Liver (tissue), 10 donors: ENCODE results near the gene TXK. TPM values are rescaled to one million over a fixed set of nuclear protein-coding genes. Genes with fewer than 3 reads are reported as not detected.

Experiments
- DNase-seq: peaks from one replicate; pipeline ENCODE4 v3.0.0-alpha.2; 2017; ENCODE audit warnings: low spot score
- H3K27ac ChIP-seq, 2 donors: one replicate each; pipeline ENCODE4 v1.7.0; 2013; ENCODE audit warnings: inconsistent platforms in 2 of 2, low read length in 2 of 2, control low read depth in 1 of 2, low read depth in 1 of 2, mild to moderate bottlenecking in 1 of 2
- H3K27me3 ChIP-seq, 4 donors: one replicate each; pipeline versions ENCODE4 v1.6.1 to v1.7.0; 2013; ENCODE audit warnings: low read length in 3 of 4, inconsistent platforms in 1 of 4, mild to moderate bottlenecking in 1 of 4, moderate library complexity in 1 of 4; ENCODE audit not compliant: control insufficient read depth in 4 of 4, insufficient read depth in 4 of 4
- H3K36me3 ChIP-seq, 4 donors: one replicate each; pipeline versions ENCODE4 v1.6.1 to v1.7.0; 2013; ENCODE audit warnings: low read length in 3 of 4, mild to moderate bottlenecking in 3 of 4, low read depth in 1 of 4, moderate library complexity in 1 of 4; ENCODE audit not compliant: control insufficient read depth in 4 of 4, insufficient read depth in 3 of 4
- H3K4me1 ChIP-seq, 4 donors: one replicate each; pipeline versions ENCODE4 v1.6.1 to v1.7.0; 2013; ENCODE audit warnings: low read length in 3 of 4, mild to moderate bottlenecking in 3 of 4, moderate library complexity in 1 of 4; ENCODE audit not compliant: control insufficient read depth in 4 of 4, insufficient read depth in 4 of 4
- H3K4me3 ChIP-seq, 3 donors: one replicate each; pipeline versions ENCODE4 v1.6.1 to v1.7.0; 2013; ENCODE audit warnings: low read length in 3 of 3, control low read depth in 1 of 3, low read depth in 1 of 3, mild to moderate bottlenecking in 1 of 3
- H3K9ac ChIP-seq, 2 donors: one replicate each; pipeline ENCODE4 v1.7.0; 2013; ENCODE audit warnings: low read length in 2 of 2, mild to moderate bottlenecking in 2 of 2, moderate library complexity in 2 of 2, control low read depth in 1 of 2, low read depth in 1 of 2
- H3K9me3 ChIP-seq, 4 donors: one replicate each; pipeline versions ENCODE4 v1.6.1 to v1.7.0; 2013; ENCODE audit warnings: low read length in 3 of 4; ENCODE audit not compliant: control insufficient read depth in 4 of 4
- EGR1 ChIP-seq, 2 donors: IDR thresholded peaks; 2 replicates each; pipeline ENCODE4 v1.6.1; 2016 to 2018; ENCODE audit warnings: antibody characterized with exemption in 2 of 2, low read depth in 2 of 2
- TAF1 ChIP-seq: conservative IDR thresholded peaks from 2 replicates; pipeline ENCODE4 v1.6.1; 2016; ENCODE audit warnings: antibody characterized with exemption, mild to moderate bottlenecking
- WGBS: extraction: QIAGEN DNeasy Blood & Tissue Kit; methylation state at CpG from one replicate; pipeline ENCODE4 v1.1.7; 2013; 5-methylcytosine and 5-hydroxymethylcytosine counted together
- polyA plus RNA-seq, 2 donors: library from polyadenylated mRNA; stranded (reverse) in 1 of 2; unstranded in 1 of 2; fragments of 200-250 nt in 1 of 2; fragments of >200 nt in 1 of 2; fragmentation: Nextera tagmentation in 1 of 2; extraction: Ambion mirVana in 1 of 2; gene quantifications; one replicate each; pipeline versions ENCODE4 v1.2.1 to v1.2.3, GENCODE V29; 2013 to 2015
- small RNA-seq: library from RNA; depleted of rRNA; stranded (forward); fragments of <200 nt; gene quantifications from one replicate; pipeline ENCODE3, GENCODE V24; 2014
- total RNA-seq, 2 donors: library from RNA; depleted of rRNA; stranded (reverse); fragments of >200 nt; gene quantifications; one replicate each; pipeline ENCODE4 v1.2.3, GENCODE V29; 2014
- donor health status: healthy.
- donor health status: healthy.
- donor health status: healthy.
- donor health status: healthy.
- donor health status: healthy.

TXK gene
- total and polyA plus RNA-seq, 4 donors: 0.43 to 4.9 (median 1.4) TPM

GRCh38 chr4:48017108-48017571, 116.9 kb downstream of the TXK start:
- Histone ChIP-seq H3K4me3 (peak overlapping the region; percentile 80 to 93 (median 84)), H3K4me1 (peaks cover 0 to 27% (median 15%) of the 10 kb centered on the region in 4 donors), H3K9ac (peak overlapping the region; percentile 63 to 80), H3K27ac (peak overlapping the region; percentile 82 to 95), H3K36me3 (no peaks in the 10 kb centered on the region), H3K27me3 (no peaks in the 10 kb centered on the region), H3K9me3 (no peaks in the 10 kb centered on the region)
- WGBS: 1% methylated on average over 35 of the region's 35 CpGs
- DNase-seq: peak; percentile 59
- TF ChIP-seq EGR1 (IDR thresholded peaks at IDR 0.05; ENCODE audit: low read depth in 2 of 2): peak in 1 of 2 donors; percentile 50
- no peak for TF ChIP-seq TAF1

Small RNAs within 50 kb of the gene (small RNA-seq; reads per million reads assigned to genes)
- gene RF00019 (not detected), gene RF00026 (not detected), gene RNU6-838P (not detected)

Other genes with a start within 250 kb of the TXK start
- gene NFXL1, start 219.7 kb downstream of the TXK start, total RNA-seq: 1 to 10 TPM; 5.5 to 9.9 TPM
- gene NFXL1, start 219.7 kb downstream of the TXK start, polyA plus RNA-seq: 1 to 10 TPM; 3.9 to 5.4 TPM
- gene CNGA1, start 117.6 kb downstream of the TXK start, total RNA-seq: 10 to 100 TPM in 1 of 2 donors, 1 to 10 TPM in 1; 6.1 to 28.0 TPM
- 10 to 100 TPM in 1 of 2 donors, 1 to 10 TPM in 1; 3.9 to 41.3 TPM for gene CNGA1, start 117.6 kb downstream of the TXK start, polyA plus RNA-seq
- 10 to 100 TPM in 1 of 2 donors, 1 to 10 TPM in 1; 7.9 to 10.7 TPM for gene NIPAL1, start 117.5 kb downstream of the TXK start, total RNA-seq
- gene NIPAL1, start 117.5 kb downstream of the TXK start, polyA plus RNA-seq: 1 to 10 TPM; 2.5 to 4.3 TPM
- gene TEC, start 135.6 kb upstream of the TXK start, total RNA-seq: 1 to 10 TPM; 2.0 to 4.7 TPM
- gene TEC, start 135.6 kb upstream of the TXK start, polyA plus RNA-seq: 1 to 10 TPM; 1.1 to 1.9 TPM
- gene SLAIN2, start 207.3 kb upstream of the TXK start, total RNA-seq: 10 to 100 TPM; 12.1 to 32.5 TPM
- gene SLAIN2, start 207.3 kb upstream of the TXK start, polyA plus RNA-seq: 10 to 100 TPM; 13.7 to 19.5 TPM